DOHH2 (cell line): ENCODE data around the gene PLB1.

Experiments used
- H3F3A ChIP-seq: fragments of 200-600 bp; sonication (generic), shearing (Covaris generic); 2 replicates; pipeline ENCODE4 v1.6.0; 2016; ENCODE audit warnings: antibody characterized with exemption, mild to moderate bottlenecking; ENCODE audit not compliant: control insufficient read depth, insufficient read depth
- H3K27ac ChIP-seq: fragments of 200-600 bp; sonication (generic); 2 replicates; pipeline ENCODE4 v1.5.1; 2014; ENCODE audit warnings: low read depth, mild to moderate bottlenecking, low read length, moderate library complexity
- H3K27me3 ChIP-seq: fragments of 200-600 bp; sonication (generic); 2 replicates; pipeline ENCODE4 v1.6.1; 2014; ENCODE audit warnings: mild to moderate bottlenecking, low read length, mixed read lengths; ENCODE audit not compliant: control insufficient read depth
- H3K36me3 ChIP-seq: fragments of 200-600 bp; sonication (generic); 2 replicates; pipeline ENCODE4 v1.6.1; 2014; ENCODE audit warnings: mild to moderate bottlenecking, low read length, moderate library complexity, mixed read lengths; ENCODE audit not compliant: control insufficient read depth
- H3K4me1 ChIP-seq: fragments of 200-600 bp; sonication (generic); 2 replicates; pipeline ENCODE4 v1.6.1; 2014; ENCODE audit warnings: mild to moderate bottlenecking, low read length, mixed read lengths; ENCODE audit not compliant: control insufficient read depth
- H3K4me2 ChIP-seq: fragments of 200-600 bp; sonication (generic); 2 replicates; pipeline ENCODE4 v1.6.0; 2014; ENCODE audit warnings: mild to moderate bottlenecking, low read length, moderate library complexity
- H3K4me3 ChIP-seq: fragments of 200-600 bp; sonication (generic); 2 replicates; pipeline ENCODE4 v1.5.1; 2014; ENCODE audit warnings: mild to moderate bottlenecking, low read length, mixed read lengths
- H3K79me2 ChIP-seq: fragments of 200-600 bp; sonication (generic); 2 replicates; pipeline ENCODE4 v1.6.1; 2014; ENCODE audit warnings: mild to moderate bottlenecking, low read length, mixed read lengths; ENCODE audit not compliant: control insufficient read depth
- H3K9me2 ChIP-seq: fragments of 200-600 bp; sonication (generic); replicated peaks from 2 replicates; pipeline ENCODE4 v1.6.1; 2014; ENCODE audit warnings: mild to moderate bottlenecking, low read length, mixed read lengths; ENCODE audit not compliant: control insufficient read depth
- H3K9me3 ChIP-seq: fragments of 200-600 bp; sonication (generic); 2 replicates; pipeline ENCODE4 v1.6.1; 2014; ENCODE audit warnings: antibody characterized with exemption, low read length, mixed read lengths; ENCODE audit not compliant: control insufficient read depth, insufficient read depth
- H4K20me1 ChIP-seq: fragments of 200-600 bp; sonication (generic); 2 replicates; pipeline ENCODE4 v1.6.0; 2014; ENCODE audit warnings: low read depth, mild to moderate bottlenecking, antibody characterized with exemption, low read length, moderate library complexity; ENCODE audit not compliant: control insufficient read depth, insufficient read depth
- CTCF ChIP-seq: fragments of 200-600 bp; sonication (generic); IDR thresholded peaks from one replicate; pipeline ENCODE4 v1.5.1; 2014; ENCODE audit warnings: antibody characterized with exemption, mild to moderate bottlenecking, low read depth, low read length; ENCODE audit not compliant: poor library complexity, severe bottlenecking
- EZH2phosphoT487 ChIP-seq: fragments of 200-600 bp; sonication (generic); IDR thresholded peaks from 2 replicates; pipeline ENCODE4 v1.6.1; 2017; ENCODE audit warnings: borderline replicate concordance, mild to moderate bottlenecking, antibody characterized with exemption, low read length, moderate library complexity, mixed read lengths

PLB1 gene

GRCh38 chr2:28640908-28641300, 145.0 kb downstream of the PLB1 start:
- Histone ChIP-seq H3F3A (no peaks in the 10 kb centered on the region), H3K4me3 (no peak overlapping the region), H3K9me3 (no peaks in the 10 kb centered on the region), H3K79me2 (no peaks in the 10 kb centered on the region), H4K20me1 (no peaks in the 10 kb centered on the region), H3K27me3 (no peaks in the 10 kb centered on the region; the same call in 1 of the 2 replicates), H3K36me3 (no peaks in the 10 kb centered on the region), H3K27ac (no peak overlapping the region), H3K4me1 (no peaks in the 10 kb centered on the region), H3K9me2 (no peaks in the 10 kb centered on the region), H3K4me2 (no peak overlapping the region)
- no peak for TF ChIP-seq EZH2phosphoT487

GRCh38 chr2:28642796-28643195, 146.9 kb downstream of the PLB1 start:
- Histone ChIP-seq H3K4me2 (no peak overlapping the region), H3K9me2 (no peaks in the 10 kb centered on the region), H3K36me3 (no peaks in the 10 kb centered on the region), H3K4me3 (no peak overlapping the region), H4K20me1 (no peaks in the 10 kb centered on the region), H3K79me2 (no peaks in the 10 kb centered on the region), H3K9me3 (no peaks in the 10 kb centered on the region), H3K27me3 (no peaks in the 10 kb centered on the region; the same call in 1 of the 2 replicates), H3K27ac (no peak overlapping the region), H3F3A (no peaks in the 10 kb centered on the region), H3K4me1 (no peaks in the 10 kb centered on the region)
- no peak for TF ChIP-seq CTCF
- no peak for TF ChIP-seq EZH2phosphoT487

DNA sequence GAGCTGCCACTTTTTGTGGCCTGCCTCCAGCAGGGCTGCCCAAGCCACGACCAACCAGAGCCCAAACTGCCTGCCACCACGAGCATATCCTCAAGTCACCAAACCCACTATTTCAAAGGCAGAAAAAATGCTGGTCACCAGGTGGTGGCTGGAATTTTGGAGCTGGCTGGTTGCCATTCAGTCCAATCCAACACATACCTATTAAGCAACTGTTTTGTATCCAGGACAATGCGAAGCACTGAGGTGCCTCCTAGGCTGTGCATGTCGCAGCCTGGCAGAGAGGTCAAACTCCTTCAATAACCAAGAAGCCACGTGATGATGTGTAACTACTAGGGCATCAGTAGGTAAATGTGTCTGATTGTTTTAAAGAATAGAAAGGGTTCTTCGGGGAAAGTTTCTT, 147.5 kb downstream of the PLB1 start:
- Histone ChIP-seq H3K4me2 (no peak overlapping the region), H3K79me2 (no peaks in the 10 kb centered on the region), H3K27ac (no peak overlapping the region), H3K9me2 (no peaks in the 10 kb centered on the region), H3K36me3 (no peaks in the 10 kb centered on the region), H4K20me1 (no peaks in the 10 kb centered on the region), H3K9me3 (no peaks in the 10 kb centered on the region), H3F3A (no peaks in the 10 kb centered on the region), H3K27me3 (peaks cover 3% of the 10 kb centered on the region), H3K4me3 (no peak overlapping the region), H3K4me1 (no peaks in the 10 kb centered on the region)
- TF ChIP-seq EZH2phosphoT487: no peak
- no peak for TF ChIP-seq CTCF

DNA sequence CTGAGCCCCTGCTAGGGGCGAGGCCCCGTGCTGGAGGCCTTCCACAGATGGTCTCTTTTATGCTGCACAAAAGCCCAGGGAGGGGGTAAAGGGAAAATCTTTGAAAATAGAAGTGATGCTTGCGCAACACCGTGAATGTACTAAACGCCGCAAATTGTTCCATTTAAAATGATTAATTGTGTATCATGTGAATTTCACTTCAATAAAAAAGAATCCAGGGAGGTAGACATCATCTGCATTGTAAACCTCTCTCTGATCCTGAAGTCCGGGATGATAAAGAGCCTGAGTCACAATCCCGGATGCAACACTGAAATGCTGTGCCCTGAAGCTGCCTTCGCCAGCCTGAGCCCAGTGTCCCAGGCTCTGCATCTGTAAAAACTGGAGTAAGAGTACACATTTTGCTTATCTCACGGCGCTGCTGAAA, 148.1 kb downstream of the PLB1 start:
- Histone ChIP-seq H3F3A (no peaks in the 10 kb centered on the region), H3K4me1 (no peaks in the 10 kb centered on the region), H3K27ac (no peak overlapping the region), H3K36me3 (no peaks in the 10 kb centered on the region), H3K4me3 (no peak overlapping the region), H3K4me2 (no peak overlapping the region), H3K27me3 (peaks cover 7% of the 10 kb centered on the region), H3K9me3 (no peaks in the 10 kb centered on the region), H3K9me2 (no peaks in the 10 kb centered on the region), H4K20me1 (no peaks in the 10 kb centered on the region), H3K79me2 (no peaks in the 10 kb centered on the region)
- TF ChIP-seq CTCF: no peak
- TF ChIP-seq EZH2phosphoT487: no peak
